Activated CD4-positive, alpha-beta T cell treated with anti-CD3 and anti-CD28 coated beads, Interleukin-2, Interleukin-6, amounts not matched to agents 100 ng/mL and 50 ng/mL, durations not matched to agents 16 hours and 8 hours (primary cell): Measurements from ENCODE around the gene RCE1.
"Not testable (repeated sequence)": the region's sequence is repeated elsewhere in the genome, so short reads cannot be mapped to it uniquely, and the experiment has no call there.

Experiments used
- DNase-seq: peaks from one replicate; pipeline ENCODE4 v3.0.0-alpha.2; 2020

The RCE1 gene

GRCh38 chr11:66842896-66843775 lies at the start of gene RCE1:
Gene RCE1 (plus strand): TSS chr11:66843441. CDS start chr11:66843456, 15 bp downstream.
- peak; percentile 94 for DNase-seq

- not testable (repeated sequence) for DNase-seq
Measured at GRCh38 chr11:66799815-66800214, 43.4 kb upstream of the RCE1 start.

GRCh38 chr11:66800720-66801428 lies 42.4 kb upstream of the RCE1 start:
- no peak for DNase-seq

GRCh38 chr11:66809592-66809991 lies 33.6 kb upstream of the RCE1 start:
- no peak for DNase-seq

GRCh38 chr11:66810576-66811185 lies 32.6 kb upstream of the RCE1 start:
- DNase-seq, result no peak

GRCh38 chr11:66814678-66815077 lies 28.6 kb upstream of the RCE1 start:
- DNase-seq, result no peak

- no peak for DNase-seq
Measured at GRCh38 chr11:66815646-66816045, 27.6 kb upstream of the RCE1 start.

- no peak for DNase-seq
Measured at GRCh38 chr11:66818231-66818955, 24.8 kb upstream of the RCE1 start.

GRCh38 chr11:66820381-66820780 lies 22.9 kb upstream of the RCE1 start:
- no peak for DNase-seq

GRCh38 chr11:66820901-66821300 lies 22.3 kb upstream of the RCE1 start:
- no peak for DNase-seq

- no peak for DNase-seq
Measured at GRCh38 chr11:66823700-66824099, 19.5 kb upstream of the RCE1 start.

- not testable (repeated sequence) for DNase-seq
Measured at GRCh38 chr11:66824573-66824972, 18.7 kb upstream of the RCE1 start.

GRCh38 chr11:66834539-66834845 lies 8.7 kb upstream of the RCE1 start:
- no peak for DNase-seq

GRCh38 chr11:66834943-66835342 lies 8.3 kb upstream of the RCE1 start:
- no peak for DNase-seq

GRCh38 chr11:66835768-66836405 lies 7.4 kb upstream of the RCE1 start:
- DNase-seq, result no peak

- DNase-seq, result no peak
Measured at GRCh38 chr11:66840317-66841091, 2.7 kb upstream of the RCE1 start.

GRCh38 chr11:66841861-66842260 lies 1.4 kb upstream of the RCE1 start:
- DNase-seq, result no peak

GRCh38 chr11:66842501-66842895 lies 743 bp upstream of the RCE1 start:
- DNase-seq, result no peak

- no peak for DNase-seq
Measured at GRCh38 chr11:66843776-66844495, 695 bp downstream of the RCE1 start.

GRCh38 chr11:66844496-66845142 lies 1.4 kb downstream of the RCE1 start:
- DNase-seq, result no peak
